K562 (cell line): ENCODE data around the gene CEP290. TPM values are rescaled to one million over a fixed set of nuclear protein-coding genes. Genes with fewer than 3 reads are reported as not detected.

Source experiments
- ATAC-seq: fragments of 200-7000 bp; cut with Tn5 transposase; 3 replicates; pipeline ENCODE4 v1.9.1; 2020; ENCODE audit warnings: moderate library complexity
- BruUV-seq: library from RNA; stranded (reverse); fragments of 400-500 nt; replicated peaks from 2 replicates; lab custom pipeline; 2021; lab: Mats Ljungman, UMichigan
- CTCF ChIA-PET: fragments of 300-600 bp; formaldehyde crosslinking; extraction: SDS; loops from one replicate; lab custom pipeline; 2021; ENCODE audit warnings: low intra/inter-chr PET ratio; lab: Yijun Ruan, JAX
- POLR2A ChIA-PET: fragments of 300-600, 350-650 bp; sonication (Branson Sonifier 250); formaldehyde crosslinking; extraction: SDS; loops from one replicate; lab custom pipeline; 2021; ENCODE audit warnings: antibody characterized with exemption, inconsistent platforms; lab: Yijun Ruan, JAX
- DNase-seq, 4 experiments: peaks; one replicate each; pipeline versions ENCODE4 v3.0.0 to v3.0.0-alpha.2; 2011 to 2018; ENCODE audit warnings: low spot score in 3 of 4, mixed read lengths in 3 of 4; ENCODE audit errors: extremely low read depth in 1 of 4
- FAIRE-seq: peaks from 2 replicates; lab custom pipeline; 2011; peaks lifted over from hg19 to GRCh38; lab: Jason Lieb, UNC
- H2AFZ ChIP-seq: 2 replicates; pipeline ENCODE4 v1.6.0; 2011; ENCODE audit warnings: low read depth, low read length, control low read depth, inconsistent platforms
- H3K27ac ChIP-seq: fragments of 200-600 bp; 3 replicates; pipeline ENCODE4 v1.8.0; 2011; ENCODE audit warnings: low read depth, mild to moderate bottlenecking, control low read depth, inconsistent platforms, low read length, moderate library complexity, mixed read lengths; ENCODE audit errors: extremely low read depth
- H3K27me3 ChIP-seq, 2 experiments: fragments of 300-600 bp in 1 of 2; 2 replicates in 1 of 2; 3 replicates in 1 of 2; pipeline versions ENCODE4 v1.6.0 to v1.8.0; 2011; ENCODE audit warnings: inconsistent platforms in 2 of 2, low read length in 2 of 2, mild to moderate bottlenecking in 1 of 2, mixed read lengths in 1 of 2, moderate library complexity in 1 of 2; ENCODE audit not compliant: control insufficient read depth in 2 of 2, insufficient read depth in 2 of 2
- H3K36me3 ChIP-seq: fragments of 300-600 bp; 3 replicates; pipeline ENCODE4 v1.8.0; 2011; ENCODE audit warnings: mild to moderate bottlenecking, low read length, inconsistent platforms; ENCODE audit not compliant: control insufficient read depth, insufficient read depth
- H3K4me1 ChIP-seq, 2 experiments: fragments of 200-600 bp in 1 of 2; replicated peaks in 1 of 2; 2 replicates in 1 of 2; 3 replicates in 1 of 2; pipeline versions ENCODE4 v1.5.1 to v1.8.0; 2011; ENCODE audit warnings: inconsistent platforms in 2 of 2, low read length in 2 of 2, mild to moderate bottlenecking in 1 of 2, mixed read lengths in 1 of 2, moderate library complexity in 1 of 2; ENCODE audit not compliant: control insufficient read depth in 2 of 2, insufficient read depth in 2 of 2
- H3K4me2 ChIP-seq: 2 replicates; pipeline ENCODE4 v1.6.1; 2011; ENCODE audit warnings: low read length, control low read depth, inconsistent platforms, mixed read lengths; ENCODE audit not compliant: insufficient read depth
- H3K4me3 ChIP-seq: fragments of 200-600 bp; sonication (generic), shearing (Covaris generic); 2 replicates; pipeline ENCODE4 v1.5.1; 2016; ENCODE audit warnings: control low read depth, inconsistent platforms
- H3K79me2 ChIP-seq: fragments of 200-600 bp; 3 replicates; pipeline ENCODE4 v1.8.0; 2011; ENCODE audit warnings: low read length, inconsistent platforms; ENCODE audit not compliant: control insufficient read depth, insufficient read depth
- H3K9ac ChIP-seq, 2 experiments: 2 replicates each; pipeline versions ENCODE4 v1.6.0 to v1.6.1; 2011; ENCODE audit warnings: low read depth in 2 of 2, low read length in 2 of 2, control low read depth in 1 of 2, inconsistent platforms in 1 of 2, mild to moderate bottlenecking in 1 of 2, mixed read lengths in 1 of 2; ENCODE audit not compliant: insufficient read depth in 1 of 2
- H3K9me1 ChIP-seq: one replicate; pipeline ENCODE4 v1.6.0; 2011; ENCODE audit warnings: inconsistent platforms, mild to moderate bottlenecking, low read length, moderate library complexity; ENCODE audit not compliant: control insufficient read depth, insufficient read depth
- H3K9me3 ChIP-seq: replicated peaks from 2 replicates; pipeline ENCODE4 v1.5.1; 2011; ENCODE audit warnings: low read depth, low read length, inconsistent platforms; ENCODE audit not compliant: control insufficient read depth, insufficient read depth
- H4K20me1 ChIP-seq: replicated peaks from 2 replicates; pipeline ENCODE4 v1.6.1; 2011; ENCODE audit warnings: low read length, inconsistent platforms, mixed read lengths; ENCODE audit not compliant: control insufficient read depth, insufficient read depth
- CHD2 ChIP-seq: IDR thresholded peaks from 2 replicates; pipeline ENCODE4 v1.6.1; 2011; ENCODE audit warnings: low read depth, low read length
- CHD4 ChIP-seq: fragments of 200-600 bp; sonication (generic); IDR thresholded peaks from 3 replicates; pipeline ENCODE4 v1.6.1; 2012; ENCODE audit warnings: low read depth, mild to moderate bottlenecking, mixed read lengths, low read length, inconsistent platforms; ENCODE audit not compliant: insufficient read depth, insufficient replicate concordance, poor library complexity, severe bottlenecking
- NFE2 ChIP-seq: IDR thresholded peaks from 2 replicates; pipeline ENCODE4 v1.6.1; 2014; ENCODE audit warnings: antibody characterized with exemption, low read depth
- ZNF316 ChIP-seq: fragments of 450-650 bp; IDR thresholded peaks from 2 replicates; pipeline ENCODE4 v1.6.1; 2016
- whole genome bisulfite sequencing: fragments of 100-300 bp; shearing (Covaris generic); methylation state at CpG from one replicate; pipeline ENCODE4 v1.1.6; 2016; ENCODE audit warnings: low coverage, mixed read lengths; ENCODE audit not compliant: insufficient coverage; ENCODE audit errors: missing lambda C conversion rate; 5-methylcytosine and 5-hydroxymethylcytosine counted together
- in situ Hi-C: fragments of 300-500 bp; cut with MboI; formaldehyde crosslinking; loops from 4 replicates; pipeline ENCODE4 v1.15.0; 2018; ENCODE audit warnings: inconsistent platforms, mixed read lengths
- intact Hi-C: fragments of 100-400 bp; cut with micrococcal nuclease; formaldehyde crosslinking; loops from 2 replicates; pipeline ENCODE4 v1.14.2; 2022
- polyA plus RNA-seq, 8 experiments: library from polyadenylated mRNA; depleted of rRNA in 4 of 8; stranded (reverse) in 5 of 8; unstranded in 3 of 8; fragments of >200 nt; fragmentation: Nextera tagmentation in 2 of 8; fragmentation: Illumina TruSeq in 1 of 8; extraction: Ambion mirVana in 2 of 8; extraction: Trizol in 1 of 8; gene quantifications; 2 replicates each; pipeline versions ENCODE4 v1.2.1 to v1.2.3, GENCODE V29; 2011 to 2014; ENCODE audit warnings: inconsistent platforms in 1 of 8, missing spikeins in 1 of 8
- total RNA-seq, 7 experiments: library from RNA; depleted of rRNA in 6 of 7; stranded (reverse); fragments of >200 nt in 6 of 7; fragmentation: Illumina TruSeq in 2 of 7; extraction: Trizol in 2 of 7; gene quantifications; 2 replicates each; pipeline versions ENCODE4 v1.2.1 to v1.2.3, GENCODE V29; 2011 to 2021; ENCODE audit warnings: low replicate concordance in 1 of 7

Gene CEP290
- total and polyA plus RNA-seq, 9 of the 15 experiments (the other 6 are each of a cell fraction or from before 2014, with no cell fraction given), result 7.2 to 19.4 (median 18.1) TPM

- no peak for TF ChIP-seq CHD4
Measured at GRCh38 chr12:88150063-88150462, 8.2 kb upstream of the CEP290 start (continued).

GRCh38 chr12:88145567-88146505, 3.9 kb upstream of the CEP290 start:
- intact Hi-C loops, result loop anchor here (10.0 kb wide), 1 partner anchor 1379 kb away; the partner anchor contains the start of genes GALNT4 and POC1B
- peaks cover 48% of the 10 kb centered on the region for H3K79me2 ChIP-seq
- CTCF ChIA-PET, result no interaction called here

More at GRCh38 chr12:88145567-88146505, 3.9 kb upstream of the CEP290 start:
- no peak for FAIRE-seq
- Histone ChIP-seq H3K9ac (no peak overlapping the region), H3K36me3 (peaks cover 11% of the 10 kb centered on the region; the same call in 1 of the 3 replicates), H3K9me3 (no peaks in the 10 kb centered on the region), H3K9me1 (no peaks in the 10 kb centered on the region), H4K20me1 (no peaks in the 10 kb centered on the region), H3K4me2 (no peak overlapping the region), H3K27ac (no peak overlapping the region), H3K4me3 (no peak overlapping the region), H3K27me3 (no peaks in the 10 kb centered on the region), H3K4me1 (peaks cover 0 to 7% of the 10 kb centered on the region in 2 experiments; a peak in 2 of 5 replicates), H2AFZ (no peak overlapping the region)
- no peak for DNase-seq
- no TSS peak for BruUV-seq
- TF ChIP-seq CHD2 (no peak), NFE2 (0 out of 2 replicates have a peak, but pooled peaks have one; percentile 29), ZNF316 (0 out of 2 replicates have a peak, but pooled peaks have one; percentile 14)
- 52% methylated on average over 5 of the region's 5 CpGs for WGBS
- POLR2A ChIA-PET, result interaction anchor here (0.7 to 1.1 kb wide), 2 partner anchors 9 to 33 kb away, joined by 3 read pairs; no protein-coding TSS in a partner anchor
- no peak for ATAC-seq
- in situ Hi-C loops, result no loop called here
